Vagina (tissue), 2 donors: Measurements from ENCODE around the gene RDH12.

Experiments
- POLR2A ChIP-seq, 2 donors: fragments of 450-650 bp; IDR thresholded peaks; one replicate each; pipeline ENCODE4 v1.6.1; 2017; ENCODE audit warnings: antibody characterized with exemption in 2 of 2, mild to moderate bottlenecking in 2 of 2, moderate library complexity in 2 of 2
- POLR2AphosphoS5 ChIP-seq, 2 donors: sonication (generic); formaldehyde crosslinking; IDR thresholded peaks; one replicate each; pipeline ENCODE4 v1.9.0; 2017; ENCODE audit warnings: antibody characterized with exemption in 2 of 2, mild to moderate bottlenecking in 2 of 2, low read depth in 1 of 2; ENCODE audit not compliant: insufficient read depth in 1 of 2
- TF ChIP-seq, protein P1 (sequence below), 3 experiments: fragments of 450-650 bp in 2 of 3; fragments of 200-600 bp in 1 of 3; sonication (generic) in 1 of 3; IDR thresholded peaks; one replicate each; pipeline ENCODE4 v1.5.1; 2017 to 2019; ENCODE audit warnings: antibody characterized with exemption in 3 of 3, mild to moderate bottlenecking in 2 of 3, moderate library complexity in 2 of 3

DNA sequence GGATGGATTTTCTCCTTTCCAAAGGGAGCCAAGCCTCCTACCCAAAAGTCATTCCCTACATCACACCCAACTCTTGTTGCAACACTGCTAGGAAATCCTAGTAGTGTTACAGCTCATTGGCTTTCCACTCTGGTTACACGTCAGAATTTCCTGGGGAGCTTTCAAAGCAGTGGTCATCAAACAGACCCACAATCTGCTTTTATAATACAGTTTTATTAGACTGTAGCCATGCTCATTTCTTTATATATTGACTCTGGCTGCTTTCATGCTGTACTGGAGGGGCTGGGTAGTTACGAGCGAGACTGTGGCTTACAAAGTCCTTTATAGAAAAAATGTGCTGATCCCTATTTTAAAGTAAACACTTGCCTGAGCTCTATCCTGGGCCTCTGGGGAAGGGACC lies 80.4 kb downstream of the RDH12 start:
- TF ChIP-seq, protein P1, sequence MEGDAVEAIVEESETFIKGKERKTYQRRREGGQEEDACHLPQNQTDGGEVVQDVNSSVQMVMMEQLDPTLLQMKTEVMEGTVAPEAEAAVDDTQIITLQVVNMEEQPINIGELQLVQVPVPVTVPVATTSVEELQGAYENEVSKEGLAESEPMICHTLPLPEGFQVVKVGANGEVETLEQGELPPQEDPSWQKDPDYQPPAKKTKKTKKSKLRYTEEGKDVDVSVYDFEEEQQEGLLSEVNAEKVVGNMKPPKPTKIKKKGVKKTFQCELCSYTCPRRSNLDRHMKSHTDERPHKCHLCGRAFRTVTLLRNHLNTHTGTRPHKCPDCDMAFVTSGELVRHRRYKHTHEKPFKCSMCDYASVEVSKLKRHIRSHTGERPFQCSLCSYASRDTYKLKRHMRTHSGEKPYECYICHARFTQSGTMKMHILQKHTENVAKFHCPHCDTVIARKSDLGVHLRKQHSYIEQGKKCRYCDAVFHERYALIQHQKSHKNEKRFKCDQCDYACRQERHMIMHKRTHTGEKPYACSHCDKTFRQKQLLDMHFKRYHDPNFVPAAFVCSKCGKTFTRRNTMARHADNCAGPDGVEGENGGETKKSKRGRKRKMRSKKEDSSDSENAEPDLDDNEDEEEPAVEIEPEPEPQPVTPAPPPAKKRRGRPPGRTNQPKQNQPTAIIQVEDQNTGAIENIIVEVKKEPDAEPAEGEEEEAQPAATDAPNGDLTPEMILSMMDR (IDR thresholded peaks at IDR 0.05): no peak
- no peak for TF ChIP-seq POLR2A (IDR thresholded peaks at IDR 0.05)
- no peak for TF ChIP-seq POLR2AphosphoS5 (IDR thresholded peaks at IDR 0.05; ENCODE audit: insufficient read depth in 1 of 2, low read depth in 1 of 2)
